ENCODE measurements around the gene CAMK1D.

GRCh38 chr10:12741360-12741804 is 392.0 kb downstream of the CAMK1D start:
- no peak for TF ChIP-seq CTCF (IDR thresholded peaks at IDR 0.05)
- TF ChIP-seq POLR2AphosphoS5 (IDR thresholded peaks at IDR 0.05; ENCODE audit: insufficient read depth in 1 of 2, low read depth in 1 of 2), result no peak
